ENCODE results near the gene RUFY3. TPM values are rescaled to one million over a fixed set of nuclear protein-coding genes. Genes with fewer than 3 reads are reported as not detected.

RUFY3 gene
- total and polyA plus RNA-seq, 9 of the 15 experiments (the other 6 are each of a cell fraction or from before 2014, with no cell fraction given) = 4.2 to 31.1 (median 21.5) TPM

DNA sequence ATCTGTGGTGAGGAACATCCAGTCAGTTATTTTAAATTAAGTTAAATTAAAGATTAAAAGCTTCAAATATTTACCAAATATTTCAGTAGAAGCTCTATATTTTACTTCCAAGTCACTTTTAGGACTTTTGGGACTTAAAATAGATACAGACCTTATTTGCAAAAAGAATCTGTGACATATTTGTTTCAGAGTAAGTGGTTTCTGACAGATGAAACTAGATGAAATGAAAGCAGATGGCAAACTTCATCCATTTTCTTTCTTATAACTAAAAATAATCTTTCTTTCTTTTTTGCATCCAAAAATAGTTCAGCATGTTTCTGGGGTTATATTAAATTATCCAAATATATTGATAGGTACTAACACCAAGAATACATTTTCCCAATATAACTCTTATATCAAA lies 40.1 kb upstream of the RUFY3 start:
- H3K4me3 ChIP-seq = no peak overlapping the region
- H3K4me2 ChIP-seq (ENCODE audit: insufficient read depth, low read length) = no peak overlapping the region
- POLR2A ChIA-PET = no interaction called here
- no peak for FAIRE-seq
- no TSS peak for BruUV-seq (replicated peaks)
- in situ Hi-C loops (cut with MboI) = no loop called here
- H3K9me3 ChIP-seq (replicated peaks; ENCODE audit: control insufficient read depth, insufficient read depth, low read depth, low read length) = no peaks in the 10 kb centered on the region
- H3K9me1 ChIP-seq (ENCODE audit: control insufficient read depth, insufficient read depth, low read length) = no peaks in the 10 kb centered on the region
- no peak for ATAC-seq
- no peak for TF ChIP-seq SRSF7 (optimal IDR thresholded peaks at IDR 0.05; ENCODE audit: low read depth, low read length)
- TF ChIP-seq ZNF696 (CRISPR knock-in tag; conservative IDR thresholded peaks at IDR 0.05) = no peak
- no peak for TF ChIP-seq TRIM28 (IDR thresholded peaks at IDR 0.05)
- no peak for TF ChIP-seq RFX1 (IDR thresholded peaks at IDR 0.05)
- TF ChIP-seq CREBBP (IDR thresholded peaks at IDR 0.05; ENCODE audit: low read depth, low read length) = no peak
- TF ChIP-seq NFIC (IDR thresholded peaks at IDR 0.05) = no peak
- TF ChIP-seq ZNF436 (CRISPR knock-in tag; IDR thresholded peaks at IDR 0.05) = no peak
- no peak for TF ChIP-seq PRMT5 (CRISPR knock-in tag; IDR thresholded peaks at IDR 0.05)
- no peak for TF ChIP-seq KDM4B (IDR thresholded peaks at IDR 0.05; ENCODE audit: borderline replicate concordance in 2 of 2, low read depth in 1 of 2)
- TF ChIP-seq JUNB (CRISPR knock-in tag; conservative IDR thresholded peaks at IDR 0.05) = no peak
- no peak for TF ChIP-seq GABPA (tag; conservative IDR thresholded peaks at IDR 0.05; ENCODE audit: low read depth)
- TF ChIP-seq ERF (CRISPR knock-in tag; IDR thresholded peaks at IDR 0.05) = no peak
- TF ChIP-seq HDAC3 (IDR thresholded peaks at IDR 0.05; ENCODE audit: borderline replicate concordance, partially characterized antibody) = no peak
- H2AFZ ChIP-seq (ENCODE audit: low read depth, low read length) = no peak overlapping the region
- no peak overlapping the region for H3K27ac ChIP-seq (ENCODE audit: extremely low read depth, low read depth, low read length)
- H3K9ac ChIP-seq (ENCODE audit: insufficient read depth in 1 of 2, low read depth in 2 of 2, low read length in 2 of 2) = no peak overlapping the region
- CTCF ChIA-PET (ENCODE audit: low intra/inter-chr PET ratio) = no interaction called here
- H4K20me1 ChIP-seq (replicated peaks; ENCODE audit: control insufficient read depth, insufficient read depth, low read length) = no peaks in the 10 kb centered on the region
- intact Hi-C loops (cut with micrococcal nuclease) = no loop called here
- DNase-seq (ENCODE audit: extremely low read depth in 1 of 4, low spot score in 3 of 4) = no peak
- H3K36me3 ChIP-seq (ENCODE audit: control insufficient read depth, insufficient read depth, low read length) = no peaks in the 10 kb centered on the region
- no peaks in the 10 kb centered on the region for H3K27me3 ChIP-seq (ENCODE audit: control insufficient read depth in 2 of 2, insufficient read depth in 2 of 2, low read length in 2 of 2)
- H3K79me2 ChIP-seq (ENCODE audit: control insufficient read depth, insufficient read depth, low read length) = no peaks in the 10 kb centered on the region
- H3K4me1 ChIP-seq (replicated peaks in 1 of 2; ENCODE audit: control insufficient read depth in 2 of 2, insufficient read depth in 2 of 2, low read length in 2 of 2) = no peaks in the 10 kb centered on the region

All from K562 (cell line).